GM18526 (cell line): ENCODE results near the gene UGT1A3.

ENCODE experiments used
- POLR2A ChIP-seq: IDR thresholded peaks from 3 replicates; pipeline ENCODE4 v1.6.1; 2011; ENCODE audit not compliant: insufficient read length; ENCODE audit errors: extremely low read depth

The UGT1A3 gene

DNA sequence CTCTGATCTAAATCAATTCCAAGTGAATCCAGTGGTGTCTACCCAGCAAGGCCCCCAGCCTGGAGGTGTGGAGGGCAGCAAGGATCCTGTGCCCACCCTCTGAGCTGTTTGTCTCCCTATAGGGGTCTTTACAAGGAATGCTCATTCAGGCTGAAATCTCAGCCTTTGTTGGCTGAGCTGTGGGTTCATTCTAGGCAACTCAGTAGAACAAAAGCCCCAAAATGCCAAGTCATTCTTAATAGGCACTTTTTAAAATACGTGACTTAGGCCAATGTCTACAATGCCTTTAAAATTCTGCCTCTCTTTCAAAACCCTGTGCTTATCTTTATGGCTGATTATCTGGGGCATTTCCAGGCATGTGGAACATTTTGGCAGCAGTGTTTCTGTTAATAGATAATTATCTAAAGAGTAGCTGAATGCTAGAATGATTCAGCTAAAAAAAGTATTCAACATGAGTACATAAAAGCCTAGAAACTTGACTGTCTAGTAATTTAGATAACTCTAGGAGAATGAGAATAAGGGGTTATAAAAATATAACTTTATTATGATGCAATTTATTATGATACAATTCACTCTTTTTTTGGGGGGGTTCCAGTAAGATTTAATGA, 28.7 kb upstream of the UGT1A3 start:
- TF ChIP-seq POLR2A = no peak

GRCh38 chr2:233702238-233702637, 26.6 kb upstream of the UGT1A3 start:
- TF ChIP-seq POLR2A = no peak

DNA sequence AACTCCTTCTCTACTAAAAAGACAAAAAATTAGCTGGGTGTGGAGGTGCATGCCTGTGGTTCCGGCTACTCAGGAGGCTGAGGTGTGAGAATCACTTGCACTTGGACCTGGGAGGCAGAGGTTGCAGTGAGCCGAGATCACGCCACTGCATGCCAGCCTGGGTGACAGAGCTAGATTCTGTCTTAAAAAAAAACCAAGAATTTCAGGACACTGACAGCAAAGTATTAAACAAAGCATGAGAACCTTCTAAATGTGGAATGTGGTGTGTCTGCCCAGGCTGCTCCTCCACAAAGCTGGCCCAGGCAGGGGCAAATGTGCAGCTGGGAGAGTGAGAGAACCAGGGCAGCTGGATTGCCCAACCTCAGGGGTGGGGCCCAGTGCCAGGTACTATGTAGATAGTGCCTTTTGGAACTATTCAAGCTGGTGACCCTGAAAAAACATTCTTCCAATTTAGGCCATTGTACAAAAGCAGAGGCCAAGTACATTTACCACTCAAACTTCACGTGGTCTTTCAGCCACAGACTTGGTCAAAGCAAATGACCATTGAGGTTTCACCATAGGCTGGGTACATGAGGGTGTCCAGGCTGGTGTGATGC, 22.8 kb upstream of the UGT1A3 start:
- TF ChIP-seq POLR2A = no peak

DNA sequence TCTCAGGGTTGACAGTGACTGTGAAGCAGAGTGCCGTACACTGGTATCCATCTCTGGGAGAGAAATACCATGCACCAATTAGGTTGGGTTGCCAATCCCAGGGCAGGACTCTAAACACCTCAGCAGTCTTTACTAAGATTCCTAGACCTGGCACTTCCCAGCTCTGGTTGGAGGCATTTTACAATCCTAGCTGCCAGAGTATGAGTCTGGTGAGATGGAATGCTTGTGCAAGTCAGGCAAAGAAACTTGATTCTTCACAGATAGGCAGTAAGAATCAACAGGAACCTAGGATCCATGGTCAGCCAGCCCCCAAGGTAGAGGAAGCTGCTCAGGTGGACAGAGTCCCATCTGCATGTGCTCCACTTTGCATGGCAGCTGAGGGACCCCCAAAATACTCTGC, 22.1 kb upstream of the UGT1A3 start:
- TF ChIP-seq POLR2A = no peak

DNA sequence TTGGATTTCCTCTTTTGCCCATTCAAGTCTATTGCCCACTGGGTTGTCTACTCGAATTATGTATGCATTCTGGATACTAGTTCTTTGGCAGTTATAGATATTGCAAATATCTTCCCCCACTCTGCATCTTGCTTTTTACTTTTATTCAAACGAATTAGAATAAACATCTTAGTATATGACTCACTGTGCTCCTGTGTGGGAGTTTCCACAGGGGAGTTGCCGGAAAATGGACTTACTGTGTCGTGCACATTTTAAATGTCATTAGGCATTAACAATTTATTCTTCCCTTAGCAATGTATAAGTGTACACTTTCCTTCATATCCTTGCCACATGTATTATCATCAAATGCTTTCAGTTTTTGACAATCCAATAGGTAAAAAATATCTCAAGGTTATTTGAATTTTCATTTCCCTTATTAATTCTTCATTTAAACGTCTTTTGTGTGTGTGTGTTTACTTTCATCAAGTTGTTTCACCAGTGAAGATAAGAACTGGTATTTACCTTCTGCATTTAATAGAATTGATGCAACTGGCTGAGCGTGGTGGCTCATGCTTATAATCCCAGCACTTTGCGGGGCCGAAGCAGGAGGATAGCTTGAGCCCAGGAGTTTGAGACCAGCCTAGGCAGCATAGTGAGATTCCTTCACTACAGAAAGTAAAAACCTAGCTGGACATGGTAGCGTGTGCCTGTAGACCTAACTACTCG, 20.8 kb upstream of the UGT1A3 start:
- TF ChIP-seq POLR2A = no peak

- TF ChIP-seq POLR2A = no peak
Measured at GRCh38 chr2:233708942-233709341, 19.9 kb upstream of the UGT1A3 start.

DNA sequence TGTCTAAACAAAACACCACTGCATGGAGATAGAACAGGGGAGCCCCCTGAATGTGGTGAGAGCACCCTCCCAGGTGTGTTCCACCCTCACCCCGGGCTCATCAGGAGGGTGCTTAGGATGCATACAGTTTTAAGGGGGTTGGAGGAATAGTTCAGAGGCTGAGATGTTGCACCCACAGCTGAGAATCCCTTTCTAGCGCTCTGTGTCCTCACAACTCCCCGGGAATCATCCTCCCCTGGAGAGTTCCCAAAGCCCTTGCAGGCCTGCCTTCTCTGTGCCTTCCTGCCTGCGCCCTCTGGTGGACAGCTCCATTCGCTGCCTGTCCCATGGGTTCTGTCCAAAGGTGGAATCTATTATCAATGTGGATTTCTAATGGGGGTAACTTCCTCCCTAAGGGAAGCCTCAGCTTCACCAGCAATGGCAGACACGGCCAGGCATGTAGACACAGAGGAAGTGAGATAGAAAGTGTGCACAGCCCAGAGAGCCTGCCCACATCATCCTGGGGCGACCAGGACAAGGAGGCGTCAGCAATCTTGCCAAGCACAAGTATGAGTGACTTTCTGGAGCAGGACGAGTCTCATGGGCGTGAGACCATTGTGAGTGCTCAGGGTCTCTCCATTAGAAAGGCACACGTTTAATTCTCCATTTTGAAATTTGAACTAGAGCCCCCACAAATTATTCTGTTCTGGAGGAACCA, 17.4 kb upstream of the UGT1A3 start:
- no peak for TF ChIP-seq POLR2A

DNA sequence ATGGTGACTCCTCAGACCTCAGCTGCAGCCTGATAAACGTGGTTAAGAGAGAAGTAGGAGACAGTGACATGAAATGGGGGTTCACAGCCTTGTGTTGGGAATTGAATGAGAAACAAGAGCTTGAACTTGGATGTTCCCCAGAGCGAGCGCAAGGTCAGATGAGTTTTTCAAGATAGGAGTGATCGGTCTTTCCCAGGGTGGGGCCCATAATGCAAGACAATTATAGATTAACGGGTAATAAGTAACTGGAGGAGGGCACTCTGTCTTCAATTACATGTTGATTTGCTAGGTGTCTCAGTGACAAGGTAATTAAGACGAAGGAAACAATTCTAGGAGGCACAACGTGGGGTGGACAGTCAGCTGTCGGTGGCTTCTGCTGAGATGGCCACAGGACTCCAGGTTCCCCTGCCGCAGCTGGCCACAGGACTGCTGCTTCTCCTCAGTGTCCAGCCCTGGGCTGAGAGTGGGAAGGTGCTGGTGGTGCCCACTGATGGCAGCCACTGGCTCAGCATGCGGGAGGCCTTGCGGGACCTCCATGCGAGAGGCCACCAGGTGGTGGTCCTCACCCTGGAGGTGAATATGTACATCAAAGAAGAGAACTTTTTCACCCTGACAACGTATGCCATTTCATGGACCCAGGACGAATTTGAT, 16.1 kb upstream of the UGT1A3 start, which contains the start of gene UGT1A5:
Gene UGT1A5, plus strand, starts transcription at position 297 of the 651 bp plus-strand sequence. Its CDS starts 85 bp downstream, at position 382.
- TF ChIP-seq POLR2A = no peak

DNA sequence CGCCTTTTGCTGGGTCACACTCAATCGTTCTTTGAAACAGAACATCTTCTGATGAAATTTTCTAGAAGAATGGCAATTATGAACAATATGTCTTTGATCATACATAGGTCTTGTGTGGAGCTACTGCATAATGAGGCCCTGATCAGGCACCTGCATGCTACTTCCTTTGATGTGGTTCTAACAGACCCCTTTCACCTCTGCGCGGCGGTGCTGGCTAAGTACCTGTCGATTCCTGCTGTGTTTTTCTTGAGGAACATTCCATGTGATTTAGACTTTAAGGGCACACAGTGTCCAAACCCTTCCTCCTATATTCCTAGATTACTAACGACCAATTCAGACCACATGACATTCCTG, 15.6 kb upstream of the UGT1A3 start:
- TF ChIP-seq POLR2A = no peak

DNA sequence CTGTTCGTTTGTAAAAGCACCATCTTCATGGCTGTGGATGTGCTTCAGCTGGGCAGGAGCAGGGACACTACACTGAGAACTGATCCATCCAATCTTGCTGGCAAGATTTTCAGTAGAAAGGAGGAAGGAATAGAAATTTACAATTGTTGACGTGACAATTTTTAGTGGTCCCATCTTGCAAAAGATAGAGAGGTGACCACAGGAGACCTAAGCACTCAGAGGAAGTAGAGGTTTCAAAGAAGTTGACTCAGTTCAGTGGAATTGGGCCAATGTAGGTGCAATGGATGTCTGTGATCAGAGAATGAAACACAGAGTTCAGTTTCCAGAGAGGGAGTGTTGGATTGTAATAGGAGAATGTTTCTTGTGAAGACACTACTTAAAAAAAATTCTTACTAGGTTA, 14.7 kb upstream of the UGT1A3 start:
- no peak for TF ChIP-seq POLR2A

GRCh38 chr2:233718552-233718951, 10.3 kb upstream of the UGT1A3 start, which contains the start of gene UGT1A4:
UGT1A4 (plus strand) TSS chr2:233718736; CDS start chr2:233718821, 85 bp downstream.
- TF ChIP-seq POLR2A = no peak

- TF ChIP-seq POLR2A = no peak
Measured at GRCh38 chr2:233740870-233741269, 12.0 kb downstream of the UGT1A3 start.

- TF ChIP-seq POLR2A = no peak
Measured at GRCh38 chr2:233743464-233744259, 14.8 kb downstream of the UGT1A3 start.

DNA sequence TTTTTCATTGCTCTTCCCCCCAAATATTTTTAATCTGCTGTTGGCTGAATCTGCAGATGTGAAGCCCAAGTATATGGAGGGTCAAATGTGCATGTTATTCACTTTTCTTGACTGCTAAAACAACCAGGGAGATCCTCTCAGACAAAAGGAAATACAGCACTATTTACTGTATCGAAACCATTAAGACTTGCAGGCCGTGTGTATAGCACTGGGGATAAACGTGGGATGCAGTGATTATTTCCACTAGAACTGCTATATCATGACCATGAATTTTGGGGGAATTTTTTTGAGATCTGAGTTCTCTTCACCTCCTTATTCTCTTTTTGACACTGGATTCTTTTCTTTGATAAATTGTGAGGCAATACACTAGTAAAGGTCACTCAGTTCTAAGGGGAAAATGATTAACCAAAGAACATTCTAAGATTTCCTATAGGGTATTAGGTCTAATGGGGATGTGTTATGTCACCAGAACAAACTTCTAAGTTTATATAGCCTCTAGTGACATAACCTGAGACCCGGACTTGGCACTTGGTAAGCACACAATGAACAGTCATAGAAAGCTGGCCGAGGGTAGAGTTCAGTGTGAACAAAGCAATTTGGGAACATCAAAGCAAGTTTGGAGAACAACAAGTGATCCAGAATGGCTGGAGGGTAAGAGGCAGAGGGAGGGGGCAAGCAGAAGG, 16.4 kb downstream of the UGT1A3 start:
- TF ChIP-seq POLR2A = no peak
